Fibroblast of skin of left quadriceps (primary cell): Measurements from ENCODE around the gene KCNIP1.

ENCODE experiments used
- DNase-seq, 2 experiments: peaks; one replicate each; pipeline ENCODE4 v3.0.0-alpha.2; 2013; ENCODE audit warnings: low read depth in 2 of 2

KCNIP1 gene

DNA sequence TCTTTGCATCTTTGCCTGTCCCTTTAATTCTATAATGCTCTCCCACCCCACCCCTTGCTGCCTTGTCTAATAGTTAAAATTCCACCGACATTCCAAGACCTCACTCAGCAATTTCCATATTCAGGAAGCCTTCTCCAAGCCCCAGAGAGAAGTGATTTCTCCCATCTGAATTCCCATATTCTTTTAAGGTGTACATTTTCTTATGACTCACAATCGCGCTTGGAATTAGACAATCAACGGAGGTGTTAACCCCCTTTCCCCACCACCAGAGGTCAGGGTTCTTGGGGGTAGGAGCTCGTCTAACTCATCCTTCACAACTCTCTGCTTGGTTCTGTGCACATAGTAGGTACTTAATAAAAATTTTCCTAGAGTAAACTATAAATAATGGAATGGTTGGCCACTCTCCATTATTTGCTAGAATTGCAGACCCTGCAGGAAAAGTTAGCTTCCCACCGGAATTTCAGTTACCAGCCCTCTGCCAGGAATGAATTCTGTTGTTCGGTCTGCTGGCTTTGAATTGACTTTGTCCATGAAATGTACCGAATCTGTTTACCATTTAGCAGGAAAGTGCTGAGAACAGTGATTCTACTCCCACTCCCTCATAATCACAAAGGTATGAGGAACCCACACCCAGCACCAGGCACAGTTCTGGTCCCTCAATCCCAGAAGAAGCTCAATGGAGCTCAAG lies 5.0 kb downstream of the KCNIP1 start:
- no peak for DNase-seq

DNA sequence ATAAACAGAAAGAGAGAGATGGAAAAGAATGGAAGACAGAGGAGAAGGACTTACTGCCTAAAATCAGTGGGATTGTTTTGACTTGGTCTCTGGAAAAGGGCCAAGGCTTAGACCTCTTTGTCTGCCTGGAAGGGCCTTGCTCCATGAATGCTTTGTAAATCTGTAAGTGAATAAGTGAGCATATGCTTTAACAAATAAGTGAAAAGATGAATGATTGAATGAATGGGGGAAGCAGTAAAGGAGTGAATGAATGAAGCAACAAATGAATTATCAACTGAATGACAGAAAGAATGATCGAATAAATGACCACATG lies 5.5 kb downstream of the KCNIP1 start:
- DNase-seq = no peak

DNA sequence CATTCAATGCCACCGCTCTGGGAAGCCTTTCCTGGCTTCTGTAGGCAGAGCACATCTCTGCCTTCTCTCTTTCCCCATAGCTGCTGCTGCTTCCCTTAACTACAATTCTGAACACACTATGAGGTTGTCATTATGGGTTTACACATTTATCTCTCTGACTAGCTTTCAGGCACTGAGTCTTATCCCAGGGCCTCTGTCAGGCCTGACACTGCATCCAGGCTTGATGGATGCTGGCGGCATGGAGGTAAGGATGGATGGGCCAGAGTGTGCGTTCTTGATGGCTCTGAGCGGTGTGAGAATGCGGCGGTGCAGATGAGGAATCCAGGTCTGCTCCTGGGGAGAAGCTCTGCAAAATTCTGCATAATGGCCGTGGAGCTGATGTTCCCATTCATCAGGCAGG lies 6.3 kb downstream of the KCNIP1 start:
- DNase-seq = no peak

DNA sequence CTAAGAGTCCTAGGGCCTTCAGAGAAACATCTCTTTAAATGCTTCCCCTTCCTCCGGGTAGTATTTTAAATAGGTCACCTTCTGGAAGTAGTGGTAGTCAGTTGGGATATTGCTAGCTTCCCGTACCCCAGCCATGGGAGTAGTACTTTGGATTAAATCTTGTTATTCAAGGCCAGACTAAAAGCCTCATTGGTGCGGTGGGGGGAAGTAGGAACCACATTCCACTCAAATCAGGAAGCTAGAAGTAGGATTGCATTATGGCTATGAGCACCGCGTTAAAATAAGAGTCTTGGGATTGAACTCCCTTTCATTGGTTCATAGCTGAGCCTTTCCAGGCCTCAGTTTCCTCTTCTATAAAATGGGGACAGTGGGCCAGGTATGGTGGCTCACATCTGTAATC lies 6.7 kb downstream of the KCNIP1 start:
- no peak for DNase-seq

DNA sequence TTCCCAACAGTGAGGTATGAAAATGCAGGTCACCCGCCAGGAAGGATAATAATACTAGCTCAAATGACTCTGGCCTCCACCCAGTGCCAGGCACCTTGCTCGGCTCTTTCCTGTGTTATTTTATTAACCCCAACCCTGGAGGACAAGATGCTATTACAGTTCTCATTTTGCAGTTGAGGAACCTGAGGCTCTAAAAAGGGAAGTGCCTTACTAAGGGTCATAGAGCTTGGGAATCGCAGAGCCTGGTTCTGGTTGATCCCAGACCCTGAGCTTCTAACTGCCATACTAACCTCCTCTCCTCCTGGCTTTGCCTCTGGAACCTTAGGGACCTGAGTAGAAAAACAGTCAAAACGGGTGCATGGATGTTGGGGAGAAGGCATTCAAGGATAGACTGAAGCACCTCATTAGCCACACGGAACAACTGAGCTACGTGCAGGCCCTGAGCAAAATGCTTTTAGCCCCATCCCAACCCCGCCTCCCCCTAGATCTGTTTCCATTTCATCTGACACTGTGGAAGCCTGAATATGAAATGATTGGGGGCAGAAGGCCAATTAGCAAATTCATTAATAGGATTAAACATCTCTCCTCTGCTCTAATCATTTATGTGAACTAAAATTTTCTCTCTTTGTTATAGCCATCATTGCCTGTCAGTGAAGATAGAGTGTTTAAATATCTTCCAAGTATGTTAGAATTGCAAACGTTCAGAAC lies 7.9 kb downstream of the KCNIP1 start:
- DNase-seq = no peak

DNA sequence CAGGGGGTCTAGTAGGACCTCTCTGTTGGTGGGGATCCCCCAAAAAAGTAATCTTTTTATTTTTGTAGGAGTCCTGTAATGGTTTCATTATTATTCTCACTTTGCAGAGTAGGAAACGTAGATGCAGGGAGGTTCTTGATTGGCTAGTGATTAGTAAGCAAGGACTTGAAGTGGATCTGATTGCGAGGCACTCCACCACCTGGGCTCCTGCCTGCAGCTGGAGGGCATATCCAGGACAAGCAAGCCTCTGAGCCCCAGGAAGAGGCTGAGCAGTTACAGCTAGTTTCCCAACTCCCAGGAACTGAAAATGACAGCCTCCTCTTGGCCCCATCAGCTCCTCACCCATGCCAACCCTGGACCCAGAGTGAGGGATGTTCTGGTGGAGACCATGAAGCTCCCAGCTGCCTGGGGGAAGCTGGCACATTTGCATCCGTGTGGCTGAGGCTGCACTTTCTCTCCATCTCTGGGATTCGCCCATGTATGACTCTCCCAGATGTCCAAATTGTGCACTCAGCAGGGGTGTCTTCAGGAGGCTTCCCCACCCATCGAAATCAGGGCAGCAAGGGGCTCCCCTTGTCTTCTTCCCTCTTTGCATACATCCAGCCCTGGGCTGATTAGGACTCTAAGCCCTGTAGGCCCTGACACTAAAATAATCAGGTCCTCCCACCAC lies 10.2 kb downstream of the KCNIP1 start:
- DNase-seq = no peak

DNA sequence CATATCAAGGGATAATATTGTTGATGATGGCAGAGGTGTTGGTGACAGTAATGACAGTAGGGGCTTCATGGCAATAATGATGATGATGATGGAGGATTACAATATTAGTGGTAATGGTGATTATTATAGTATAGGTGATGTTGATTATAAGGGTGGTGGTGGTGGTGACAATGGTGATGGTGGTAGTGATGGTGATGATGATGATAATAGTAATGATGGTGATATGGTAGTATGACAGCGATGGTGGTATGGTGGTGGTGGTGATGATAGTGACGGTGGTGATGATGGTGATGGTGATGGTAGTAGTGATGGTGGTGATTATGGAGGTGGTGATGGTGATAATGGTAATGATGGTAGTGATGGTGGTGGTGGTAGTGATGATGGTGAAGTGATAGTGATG lies 13.6 kb downstream of the KCNIP1 start:
- no peak for DNase-seq

DNA sequence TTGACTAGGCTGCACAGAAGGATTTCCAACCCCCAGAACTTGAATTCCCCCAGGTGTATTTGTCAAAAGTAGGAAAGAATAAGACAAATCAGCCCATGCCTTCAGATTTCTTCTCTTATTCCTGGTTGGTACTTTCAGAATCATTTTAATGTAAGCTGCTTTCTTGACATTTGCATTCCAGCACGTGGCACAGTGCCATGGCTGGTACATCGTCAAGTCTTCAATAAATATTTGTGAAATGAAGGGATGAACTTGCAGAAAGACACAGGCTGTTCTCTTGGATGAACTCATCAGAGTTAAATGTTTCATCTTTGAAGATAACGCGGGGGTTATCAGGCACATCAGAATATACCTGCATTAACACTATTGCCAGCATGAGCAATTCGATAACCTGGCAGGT lies 14.5 kb downstream of the KCNIP1 start:
- no peak for DNase-seq

DNA sequence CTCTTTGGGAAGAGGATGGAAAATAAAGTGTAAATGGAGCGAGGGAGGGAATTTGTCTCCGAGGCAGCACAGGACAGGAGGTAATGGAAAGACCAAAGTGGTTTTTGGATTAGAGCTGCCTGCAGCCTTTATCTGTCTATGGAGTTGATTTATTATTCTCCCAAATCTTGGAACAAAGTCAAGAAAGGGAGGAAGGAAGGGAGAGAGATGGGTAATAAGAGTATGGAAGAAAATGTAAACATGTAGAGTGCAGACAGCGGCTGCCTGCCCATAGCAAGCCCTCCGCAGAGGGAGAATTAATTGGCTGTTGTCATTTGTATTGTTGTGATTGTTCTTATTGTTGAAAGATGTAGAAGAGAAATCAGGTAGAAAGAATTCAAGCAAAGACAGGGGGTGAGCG lies 15.7 kb downstream of the KCNIP1 start:
- DNase-seq = no peak

DNA sequence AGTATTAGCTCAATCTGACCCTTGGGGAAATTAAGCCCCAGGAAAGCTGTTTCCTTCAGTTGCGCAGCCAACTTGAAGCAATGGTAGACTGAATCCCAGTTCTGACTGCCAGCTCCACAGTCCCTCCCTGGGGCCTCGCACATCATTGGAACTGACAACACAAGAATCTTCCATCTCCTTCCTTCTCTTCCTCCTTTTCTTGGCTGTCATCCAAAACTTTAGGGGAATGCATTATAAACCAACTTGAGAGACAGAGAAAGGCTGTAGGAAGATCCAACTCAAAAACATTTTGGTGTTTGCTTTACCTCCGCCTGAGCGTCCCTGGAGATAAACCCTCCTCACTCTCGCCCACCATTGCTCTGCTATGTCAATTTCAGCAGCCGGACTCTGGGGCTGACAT lies 16.6 kb downstream of the KCNIP1 start:
- no peak for DNase-seq

DNA sequence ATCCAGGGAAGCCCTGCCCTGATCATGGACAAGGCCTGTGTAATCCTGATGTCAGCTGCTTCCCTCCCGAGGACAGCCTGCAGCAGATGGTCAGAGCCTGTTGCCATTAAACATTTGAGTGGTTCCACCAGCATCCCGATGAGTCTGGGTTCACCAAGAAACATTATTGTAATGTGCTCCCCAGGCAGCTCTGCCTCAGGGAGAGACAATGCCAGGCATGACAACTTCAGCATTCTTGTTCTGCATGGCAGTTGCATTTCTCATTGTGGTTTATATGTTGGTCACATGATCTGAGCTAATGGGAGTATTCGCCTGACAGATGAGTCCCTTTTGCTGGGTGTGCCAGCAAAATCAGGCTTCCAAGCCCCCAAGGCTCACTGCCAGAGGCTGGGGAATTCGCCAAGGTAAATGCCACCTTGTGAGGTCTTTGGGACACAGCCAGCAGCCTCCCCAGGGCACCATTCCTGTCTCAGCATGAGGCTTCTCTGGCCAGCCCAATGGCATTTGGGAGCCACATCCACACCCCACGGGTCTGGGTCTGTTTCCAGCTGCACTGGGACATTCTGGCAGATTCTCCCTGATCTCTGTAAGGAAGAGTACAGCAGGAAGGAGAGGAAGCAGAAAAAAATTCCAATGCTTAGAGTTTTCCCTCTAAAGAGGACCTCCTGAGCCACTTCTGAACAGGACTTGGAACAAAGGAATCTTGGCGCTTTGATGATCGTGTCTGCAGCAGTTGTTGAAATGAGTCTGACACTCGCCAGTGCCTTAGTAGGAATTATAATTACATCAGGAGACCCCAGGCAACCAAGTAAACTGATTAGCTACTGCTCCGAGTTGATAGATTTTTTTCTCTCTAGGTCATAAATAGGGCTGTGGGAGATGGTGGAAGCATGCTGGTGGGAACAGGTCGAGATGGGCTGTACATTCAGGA lies 18.7 kb downstream of the KCNIP1 start:
- DNase-seq = no peak

DNA sequence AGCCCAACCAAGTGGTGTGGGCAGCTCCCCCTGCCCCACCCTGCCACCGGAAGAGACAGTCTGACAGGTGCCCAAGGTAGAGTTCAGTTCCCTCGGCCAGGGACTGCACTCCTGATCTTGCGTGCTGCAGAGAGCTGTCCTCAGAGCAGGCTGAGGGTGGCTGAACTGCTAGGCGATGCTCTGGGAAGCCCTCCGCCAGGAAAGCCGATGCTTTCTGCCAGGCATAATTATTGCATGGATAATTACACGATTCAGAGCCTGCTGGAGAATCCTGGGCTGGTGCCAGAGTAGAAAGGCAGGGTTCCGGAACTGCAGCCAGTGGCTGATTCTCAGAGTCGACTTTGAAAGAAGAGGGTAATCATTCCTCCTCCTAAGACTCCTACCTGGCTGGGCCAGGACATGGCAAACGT lies 19.3 kb downstream of the KCNIP1 start:
- DNase-seq = no peak

DNA sequence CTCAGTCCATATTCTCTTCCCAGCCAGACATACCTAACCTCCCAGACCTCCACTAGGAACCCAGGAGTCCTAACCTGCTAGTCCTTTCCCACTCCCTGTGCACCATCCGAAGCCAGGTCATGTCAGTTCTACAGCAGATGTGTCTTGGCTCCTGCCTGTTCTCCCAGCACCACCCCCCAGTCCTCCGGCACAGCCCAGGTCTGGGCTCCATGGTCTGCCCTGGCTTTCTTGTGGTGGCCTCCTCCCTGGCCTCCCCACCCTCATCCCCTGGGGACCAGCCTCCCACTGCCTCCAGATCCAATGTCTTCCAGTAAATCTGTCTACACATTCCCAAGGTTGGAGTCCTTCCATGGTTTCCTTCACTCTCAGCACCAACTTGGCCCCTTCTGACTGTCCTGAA lies 20.0 kb downstream of the KCNIP1 start:
- no peak for DNase-seq

DNA sequence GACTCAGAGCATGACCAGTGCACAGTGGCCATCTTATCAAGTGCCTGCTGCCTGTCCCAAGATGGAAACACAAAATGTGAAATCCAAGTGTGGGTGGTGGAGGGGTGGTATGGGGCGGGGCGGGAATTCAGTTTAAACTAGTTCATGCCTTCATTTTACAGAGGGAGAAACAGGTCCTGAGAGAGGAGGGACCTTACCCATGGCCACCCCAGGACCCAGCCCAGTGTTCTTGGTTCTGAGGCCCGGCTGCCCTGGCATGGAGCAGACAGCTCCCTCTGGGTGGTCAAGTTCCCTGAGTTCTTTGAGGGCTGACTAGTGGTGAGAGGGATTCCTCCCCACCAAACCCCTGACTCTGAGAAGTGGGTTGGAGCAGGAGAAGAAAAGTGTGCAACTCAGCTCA lies 20.8 kb downstream of the KCNIP1 start:
- DNase-seq = no peak

DNA sequence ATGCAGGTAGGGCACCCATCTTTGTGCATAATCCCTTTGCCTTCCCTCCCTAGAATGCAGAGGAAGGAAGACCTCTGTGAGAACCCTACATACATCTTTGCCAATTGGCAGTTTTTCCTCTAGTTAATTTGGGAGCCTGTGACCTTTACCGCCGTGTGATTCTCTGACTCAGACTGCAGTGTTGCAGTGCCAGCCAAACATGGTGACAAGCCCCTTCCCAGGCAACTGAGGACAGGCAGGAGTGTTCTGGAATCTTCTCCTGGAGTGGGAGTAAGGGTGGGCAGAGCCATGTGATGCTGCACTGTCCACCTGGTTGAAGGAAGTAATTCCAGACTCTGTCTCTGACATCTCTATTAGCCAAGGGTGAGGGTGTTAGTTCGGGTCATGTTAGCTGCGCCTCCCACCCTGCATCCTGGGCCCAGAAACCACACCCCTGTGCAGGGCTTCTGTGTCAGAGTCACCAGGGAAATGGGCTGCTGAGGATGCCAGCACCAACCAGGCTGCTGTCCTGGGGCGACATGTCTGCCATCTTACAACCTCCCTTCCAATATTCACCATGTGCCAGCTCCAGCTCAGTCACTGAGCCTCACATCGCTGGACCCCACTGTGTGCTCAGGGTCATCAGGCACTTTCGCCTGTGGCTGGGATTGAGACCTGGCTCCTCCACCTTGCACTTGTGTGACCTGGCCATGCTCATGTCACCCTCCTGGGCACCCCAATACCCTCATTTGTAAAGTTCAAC lies 21.8 kb downstream of the KCNIP1 start:
- DNase-seq = no peak

DNA sequence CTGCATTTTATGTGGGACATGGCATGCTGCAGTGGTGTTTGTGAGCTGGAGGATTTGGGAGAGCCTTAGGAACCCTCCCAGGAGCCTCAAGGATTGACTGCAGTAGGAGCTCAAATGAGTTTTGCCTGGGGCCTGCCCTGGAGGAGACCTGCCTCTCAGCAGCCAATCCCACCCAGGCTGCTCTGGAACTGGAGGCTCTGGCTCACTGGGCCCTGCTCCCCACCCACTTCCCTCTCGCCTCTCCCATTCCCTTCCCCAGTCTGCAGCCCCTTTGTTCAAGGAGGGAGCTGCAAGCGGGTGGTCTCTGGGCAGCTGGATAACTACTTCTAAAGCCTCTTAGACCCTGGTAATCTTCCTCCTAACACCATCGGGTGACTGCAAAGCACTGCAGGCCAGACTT lies 24.2 kb downstream of the KCNIP1 start:
- DNase-seq = no peak

DNA sequence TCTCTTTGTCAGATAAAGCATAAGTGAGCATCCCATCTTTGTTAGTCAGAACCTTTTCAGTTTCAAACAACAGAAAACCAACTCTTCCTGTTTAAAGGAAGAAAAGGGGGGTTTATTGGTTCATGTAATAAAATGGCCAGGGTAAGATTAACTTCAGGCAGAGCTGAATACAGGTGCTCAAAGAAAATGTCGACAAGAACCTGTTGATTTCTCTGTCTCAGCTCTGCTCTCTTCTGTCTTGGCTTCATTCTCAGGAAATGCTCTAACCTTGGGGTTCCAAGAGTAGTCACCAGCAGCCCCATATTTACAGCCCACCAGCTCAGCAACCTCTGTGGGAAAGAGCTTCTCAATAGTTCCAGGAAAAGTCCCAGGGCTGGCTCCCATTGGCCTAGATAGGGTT lies 25.2 kb downstream of the KCNIP1 start:
- no peak for DNase-seq

DNA sequence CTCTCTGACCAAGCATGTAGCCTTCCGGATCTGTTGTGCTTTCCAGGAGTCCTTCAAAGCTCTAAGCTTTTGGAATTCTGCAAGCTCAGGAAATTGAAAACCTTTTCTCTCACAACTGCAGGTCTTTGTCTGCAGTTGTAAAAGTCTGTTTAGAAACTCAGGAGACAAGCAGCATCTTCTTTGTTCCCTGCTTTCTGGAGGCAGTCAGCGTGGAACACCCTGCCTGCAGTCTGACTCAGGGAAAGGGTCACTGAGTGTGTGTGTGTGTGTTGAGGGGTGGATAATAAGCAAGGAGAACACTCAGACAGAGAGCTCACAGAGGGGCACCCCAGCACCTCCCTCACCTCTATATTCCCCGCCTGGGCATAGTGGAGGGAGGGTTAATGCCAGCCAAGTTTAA lies 29.1 kb downstream of the KCNIP1 start:
- DNase-seq = no peak

DNA sequence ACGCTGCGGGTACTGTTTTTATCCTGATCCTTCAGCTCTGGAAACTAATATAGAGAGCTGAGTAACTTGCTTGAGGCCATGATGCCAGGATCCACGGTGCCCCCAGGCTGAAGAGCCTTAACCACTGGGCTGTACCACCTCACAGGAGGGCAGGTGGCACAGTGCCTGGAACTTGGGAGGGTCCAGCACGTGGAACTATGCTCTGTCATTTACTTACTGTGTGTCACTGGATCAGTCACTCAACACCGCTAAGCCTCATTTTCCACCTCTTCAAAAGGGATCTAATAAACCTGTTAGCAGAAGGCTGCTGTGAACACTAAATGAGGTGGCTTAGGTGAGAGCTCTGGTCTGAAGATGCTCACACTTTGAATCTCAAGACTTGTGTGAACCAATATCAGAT lies 29.6 kb downstream of the KCNIP1 start:
- no peak for DNase-seq

DNA sequence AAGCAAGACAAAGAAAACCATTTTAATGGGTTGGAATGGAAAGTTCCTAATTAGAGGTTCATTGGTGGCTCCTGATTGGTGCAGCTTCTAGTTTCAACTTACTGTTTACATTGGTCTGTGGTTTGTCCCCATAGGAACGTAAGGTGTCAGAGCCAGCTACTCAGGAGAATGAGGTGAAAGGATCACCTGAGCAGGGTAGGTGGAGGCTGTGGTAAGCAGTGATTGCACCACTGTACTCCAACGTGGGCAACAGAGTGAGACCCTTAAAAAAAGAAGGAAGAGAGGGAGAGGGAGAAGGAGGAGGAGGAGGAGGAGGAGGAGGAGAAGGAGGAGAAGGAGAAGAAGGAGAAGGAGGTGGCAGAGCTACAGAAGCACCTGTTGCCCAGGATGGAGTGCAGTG lies 30.4 kb downstream of the KCNIP1 start:
- DNase-seq = no peak

DNA sequence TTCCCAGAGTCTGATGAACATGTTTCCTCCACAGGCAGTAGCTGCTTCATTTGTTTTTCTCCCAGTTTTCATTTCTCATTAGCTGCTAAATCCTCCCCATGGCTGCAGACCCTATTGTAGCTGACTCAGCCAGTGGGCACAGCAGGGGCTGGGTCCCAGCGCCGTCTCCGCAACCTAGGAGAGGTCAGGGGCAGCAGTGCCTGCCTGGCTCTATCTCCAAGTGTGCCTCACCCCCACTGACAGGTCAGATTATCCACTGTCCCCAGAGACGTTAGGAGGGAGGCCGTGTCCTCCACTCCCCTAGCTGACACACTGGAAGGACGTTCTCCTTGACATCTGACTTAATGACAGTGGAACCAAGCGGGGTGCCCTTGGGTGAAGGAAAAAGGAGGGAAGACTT lies 31.1 kb downstream of the KCNIP1 start:
- DNase-seq = no peak

DNA sequence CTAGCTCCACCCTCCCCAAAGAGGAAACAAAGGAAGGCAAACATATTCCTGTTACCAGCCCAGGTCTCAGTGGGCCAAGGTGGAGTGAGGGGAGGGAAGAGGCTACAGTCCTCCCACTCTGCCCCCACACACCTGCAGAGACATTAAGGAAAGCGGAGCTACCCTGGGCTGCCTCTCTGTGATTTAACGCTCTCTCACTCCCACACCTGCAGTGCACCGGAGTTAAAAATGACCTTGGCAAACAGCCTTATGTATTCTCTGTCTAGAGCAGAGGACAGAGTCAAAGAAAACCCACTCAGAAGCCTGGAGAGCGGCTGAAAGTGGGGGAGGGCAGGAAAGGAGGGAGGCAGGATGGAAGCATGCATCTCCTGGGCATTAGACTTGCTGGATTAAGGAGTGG lies 32.7 kb downstream of the KCNIP1 start:
- DNase-seq = no peak
